Gastroesophageal sphincter (tissue), 4 donors: ENCODE measurements around the gene TSC22D2. TPM values are rescaled to one million over a fixed set of nuclear protein-coding genes. Genes with fewer than 3 reads are reported as not detected.

Experiments
- ATAC-seq: fragments of 150-250 bp; one replicate; pipeline ENCODE4 v1.9.1; 2016; ENCODE audit warnings: mild to moderate bottlenecking, moderate library complexity
- H3K27ac ChIP-seq, 4 donors: fragments of 200-600 bp; sonication (generic) in 3 of 4; 1 replicate in 3 of 4; 2 replicates in 1 of 4; pipeline ENCODE4 v1.5.1; 2016 to 2019
- H3K27me3 ChIP-seq: fragments of 200-600 bp; sonication (generic); one replicate; pipeline ENCODE4 v1.5.1; 2019
- H3K36me3 ChIP-seq, 2 donors: fragments of 200-600 bp; sonication (generic); one replicate each; pipeline ENCODE4 v1.5.1; 2019; ENCODE audit warnings: control low read depth in 1 of 2
- H3K4me1 ChIP-seq, 3 donors: fragments of 200-600 bp; sonication (generic); 1 replicate in 2 of 3; 2 replicates in 1 of 3; pipeline ENCODE4 v1.5.1; 2016 to 2019; ENCODE audit warnings: control low read depth in 2 of 3
- H3K4me3 ChIP-seq, 2 donors: fragments of 200-600 bp; sonication (generic); one replicate each; pipeline ENCODE4 v1.5.1; 2019; ENCODE audit warnings: mild to moderate bottlenecking in 1 of 2, moderate library complexity in 1 of 2
- H3K9me3 ChIP-seq, 3 donors: fragments of 200-600 bp; sonication (generic); one replicate each; pipeline ENCODE4 v1.5.1; 2017 to 2019; ENCODE audit warnings: control low read depth in 2 of 3
- CTCF ChIP-seq, 4 experiments: fragments of 200-600 bp in 2 of 4; fragments of 450-650 bp in 2 of 4; sonication (generic) in 1 of 4; IDR thresholded peaks; one replicate each; pipeline ENCODE4 v1.5.1; 2017 to 2019; ENCODE audit warnings: antibody characterized with exemption in 4 of 4, mild to moderate bottlenecking in 2 of 4, moderate library complexity in 2 of 4
- EP300 ChIP-seq: sonication (generic); formaldehyde crosslinking; IDR thresholded peaks from one replicate; pipeline ENCODE4 v1.6.1; 2017; ENCODE audit warnings: antibody characterized with exemption, mild to moderate bottlenecking
- POLR2A ChIP-seq, 2 donors: fragments of 450-650 bp; IDR thresholded peaks; one replicate each; pipeline ENCODE4 v1.6.1; 2017; ENCODE audit warnings: antibody characterized with exemption in 2 of 2, mild to moderate bottlenecking in 2 of 2, moderate library complexity in 1 of 2
- POLR2AphosphoS5 ChIP-seq: sonication (generic); formaldehyde crosslinking; IDR thresholded peaks from one replicate; pipeline ENCODE4 v1.6.1; 2017; ENCODE audit warnings: antibody characterized with exemption
- WGBS, 2 donors: methylation state at CpG; one replicate each; pipeline ENCODE4 v1.1.5; 2018; ENCODE audit warnings: low coverage in 1 of 2; 5-methylcytosine and 5-hydroxymethylcytosine counted together
- total RNA-seq, 4 donors: library from RNA; depleted of rRNA; stranded (reverse); fragments of >200 nt; gene quantifications; one replicate each; pipeline ENCODE4 v1.1.0, GENCODE V29; 2016

TSC22D2 gene
- total RNA-seq, 4 donors from 2014 or later = 15.4 to 30.0 (median 26.0) TPM

- no peaks in the 10 kb centered on the region for H3K9me3 ChIP-seq
- H3K27ac ChIP-seq = no peak overlapping the region
- H3K36me3 ChIP-seq = no peaks in the 10 kb centered on the region
- H3K4me3 ChIP-seq = no peak overlapping the region
- 85 to 88% methylated on average over 1 to 2 of the region's 2 CpGs for WGBS, 2 donors
- no peaks in the 10 kb centered on the region for H3K27me3 ChIP-seq
- TF ChIP-seq CTCF (IDR thresholded peaks at IDR 0.05) = no peak
- no peak for TF ChIP-seq EP300
- no peak for TF ChIP-seq POLR2A (IDR thresholded peaks at IDR 0.05)
- TF ChIP-seq POLR2AphosphoS5 = no peak
- no peak for ATAC-seq
- H3K4me1 ChIP-seq = no peaks in the 10 kb centered on the region
Observed at GRCh38 chr3:150363420-150363819, 44.7 kb upstream of the TSC22D2 start.

- 71 to 83% methylated on average over 1 to 5 of the region's 5 CpGs for WGBS, 2 donors
- no peak for ATAC-seq
- Histone ChIP-seq H3K27ac (no peak overlapping the region), H3K27me3 (no peaks in the 10 kb centered on the region), H3K4me3 (no peak overlapping the region), H3K4me1 (peaks cover 0 to 8% (median 3%) of the 10 kb centered on the region in 3 donors), H3K36me3 (no peaks in the 10 kb centered on the region), H3K9me3 (no peaks in the 10 kb centered on the region)
- no peak for TF ChIP-seq POLR2AphosphoS5
- TF ChIP-seq CTCF (IDR thresholded peaks at IDR 0.05) = no peak
- no peak for TF ChIP-seq EP300
- no peak for TF ChIP-seq POLR2A (IDR thresholded peaks at IDR 0.05)
Observed at GRCh38 chr3:150365132-150365604, 42.9 kb upstream of the TSC22D2 start.

- no peaks in the 10 kb centered on the region for H3K36me3 ChIP-seq
- H3K27me3 ChIP-seq = no peaks in the 10 kb centered on the region
- H3K4me3 ChIP-seq = no peak overlapping the region
- H3K9me3 ChIP-seq = no peaks in the 10 kb centered on the region
- no peak for ATAC-seq
- H3K4me1 ChIP-seq = peaks cover 0 to 28% (median 13%) of the 10 kb centered on the region in 3 donors
- TF ChIP-seq CTCF (IDR thresholded peaks at IDR 0.05) = no peak
- no peak for TF ChIP-seq EP300
- TF ChIP-seq POLR2AphosphoS5 = no peak
- TF ChIP-seq POLR2A (IDR thresholded peaks at IDR 0.05) = no peak
- no peak overlapping the region for H3K27ac ChIP-seq
Observed at GRCh38 chr3:150367757-150368156, 40.3 kb upstream of the TSC22D2 start.

GRCh38 chr3:150370122-150370602, 37.9 kb upstream of the TSC22D2 start:
- Histone ChIP-seq H3K36me3 (no peaks in the 10 kb centered on the region), H3K9me3 (no peaks in the 10 kb centered on the region), H3K27me3 (no peaks in the 10 kb centered on the region), H3K4me3 (peak overlapping the region; percentile 29 to 37), H3K4me1 (peaks cover 0 to 28% (median 13%) of the 10 kb centered on the region in 3 donors), H3K27ac (peak overlapping the region; percentile 75 to 95 (median 84))
- peak; percentile 82 for ATAC-seq
- WGBS, 2 donors = 11 to 20% methylated on average over 4 of the region's 4 CpGs
- no peak for TF ChIP-seq EP300
- peak in 3 of 4 experiments; percentile 43 to 49 (median 46) for TF ChIP-seq CTCF (IDR thresholded peaks at IDR 0.05)
- TF ChIP-seq POLR2A (IDR thresholded peaks at IDR 0.05) = no peak
- peak; percentile 70 for TF ChIP-seq POLR2AphosphoS5

GRCh38 chr3:150370999-150371398, 37.1 kb upstream of the TSC22D2 start:
- WGBS, 2 donors = 43% methylated on average over 1 of the region's 1 CpG; no CpG with 5 or more reads in 1 of the 2 donors
- Histone ChIP-seq H3K36me3 (no peaks in the 10 kb centered on the region), H3K27me3 (no peaks in the 10 kb centered on the region), H3K27ac (peak overlapping the region; percentile 75 to 95 (median 84)), H3K4me3 (no peak overlapping the region), H3K9me3 (no peaks in the 10 kb centered on the region), H3K4me1 (peaks cover 0 to 31% (median 13%) of the 10 kb centered on the region in 3 donors)
- no peak for ATAC-seq
- no peak for TF ChIP-seq POLR2AphosphoS5
- TF ChIP-seq POLR2A (IDR thresholded peaks at IDR 0.05) = no peak
- TF ChIP-seq CTCF (IDR thresholded peaks at IDR 0.05) = no peak
- no peak for TF ChIP-seq EP300
